CD4-positive, alpha-beta T cell treated with Interleukin-2 at 100 ng/mL for 4 hours (primary cell): Measurements from ENCODE around the gene SET.
"Not testable (repeated sequence)": the region's sequence is repeated elsewhere in the genome, so short reads cannot be mapped to it uniquely, and the experiment has no call there.

Experiments used
- DNase-seq: peaks from one replicate; pipeline ENCODE4 v3.0.0-alpha.2; 2020; ENCODE audit warnings: low spot score

SET gene

GRCh38 chr9:128688501-128689292 is at the start of gene SET:
SET (plus strand) TSS chr9:128689222; CDS start chr9:128689583, 361 bp downstream.
- peak; percentile 93 for DNase-seq

- no peak for DNase-seq
Measured at GRCh38 chr9:128640603-128641002, 48.4 kb upstream of the SET start.

- no peak for DNase-seq
Measured at GRCh38 chr9:128642675-128643245, 46.3 kb upstream of the SET start.

- DNase-seq: no peak
Measured at GRCh38 chr9:128643519-128644300, 45.3 kb upstream of the SET start.

GRCh38 chr9:128648206-128648605 is 40.8 kb upstream of the SET start:
- DNase-seq: peak; percentile 67

- DNase-seq: no peak
Measured at GRCh38 chr9:128651798-128652197, 37.2 kb upstream of the SET start.

GRCh38 chr9:128653908-128654307 is 35.1 kb upstream of the SET start:
- DNase-seq: no peak

GRCh38 chr9:128654481-128654880 is 34.5 kb upstream of the SET start:
- DNase-seq: no peak

- DNase-seq: peak; percentile 96
Measured at GRCh38 chr9:128656416-128657343, 32.3 kb upstream of the SET start, which contains the start of gene DYNC2I2. DYNC2I2 (minus strand) TSS chr9:128656847; CDS start chr9:128656726, 121 bp downstream.

GRCh38 chr9:128657344-128657704 is 31.7 kb upstream of the SET start:
- no peak for DNase-seq

- DNase-seq: no peak
Measured at GRCh38 chr9:128657796-128658195, 31.2 kb upstream of the SET start.

GRCh38 chr9:128666481-128666941 is 22.5 kb upstream of the SET start:
- DNase-seq: not testable (repeated sequence)

GRCh38 chr9:128669786-128670185 is 19.2 kb upstream of the SET start:
- DNase-seq: no peak

GRCh38 chr9:128675382-128675781 is 13.6 kb upstream of the SET start:
- no peak for DNase-seq

- DNase-seq: no peak
Measured at GRCh38 chr9:128677794-128678193, 11.2 kb upstream of the SET start.

GRCh38 chr9:128683340-128684064 is 5.5 kb upstream of the SET start:
- no peak for DNase-seq

GRCh38 chr9:128684065-128684324 is 5.0 kb upstream of the SET start:
- no peak for DNase-seq

GRCh38 chr9:128684325-128685199 is 4.5 kb upstream of the SET start:
- DNase-seq: peak; percentile 78

- DNase-seq: peak; percentile 65
Measured at GRCh38 chr9:128685636-128686489, 3.2 kb upstream of the SET start.
